Measurements from ENCODE around the gene SLC4A11. TPM values are rescaled to one million over a fixed set of nuclear protein-coding genes. Genes with fewer than 3 reads are reported as not detected.
"Not testable (repeated sequence)": the region's sequence is repeated elsewhere in the genome, so short reads cannot be mapped to it uniquely, and the experiment has no call there.

SLC4A11 gene
- total and polyA plus RNA-seq, 2 experiments from 2014 or later: 14.8 to 17.1 TPM

GRCh38 chr20:3183896-3184612 is 54.9 kb downstream of the SLC4A11 start (continued):
- TF ChIP-seq ZNF462 (CRISPR knock-in tag; IDR thresholded peaks at IDR 0.05): no peak
- TF ChIP-seq CTCF (conservative IDR thresholded peaks at IDR 0.05; ENCODE audit: low read depth in 2 of 2): no peak
- no peak for TF ChIP-seq CREB1 (CRISPR knock-in tag; IDR thresholded peaks at IDR 0.05; ENCODE audit: low read depth)
- TF ChIP-seq ETS1 (IDR thresholded peaks at IDR 0.05): no peak

- H3K27me3 ChIP-seq (ENCODE audit: insufficient read depth); H4K20me1 ChIP-seq (replicated peaks; ENCODE audit: insufficient read depth); H3K9me2 ChIP-seq (ENCODE audit: insufficient read depth); H3K79me2 ChIP-seq (replicated peaks; ENCODE audit: insufficient read depth); DNase-seq (ENCODE audit: low spot score); H3K36me3 ChIP-seq (ENCODE audit: insufficient read depth); H3K4me3 Mint-ChIP-seq; H2AFZ ChIP-seq; H3K9me3 Mint-ChIP-seq; H3K4me1 ChIP-seq (ENCODE audit: insufficient read depth); H3K27ac ChIP-seq (ENCODE audit: low read depth); ATAC-seq; H3K4me2 ChIP-seq; H3K27ac Mint-ChIP-seq; H3K4me3 ChIP-seq; H3K4me1 Mint-ChIP-seq; H3K27me3 Mint-ChIP-seq (ENCODE audit: insufficient read depth, low read depth, poor library complexity); H3F3A ChIP-seq (replicated peaks; ENCODE audit: low read depth); H3K36me3 Mint-ChIP-seq (ENCODE audit: low read depth): not testable (repeated sequence)
These were observed 56.6 kb downstream of the SLC4A11 start for GRCh38 chr20:3182429-3182828.

Data from GM23338 (cell line).